ENCODE data around the gene PPP1R13L.
"Not testable (repeated sequence)": the region's sequence is repeated elsewhere in the genome, so short reads cannot be mapped to it uniquely, and the experiment has no call there.

PPP1R13L gene

DNA sequence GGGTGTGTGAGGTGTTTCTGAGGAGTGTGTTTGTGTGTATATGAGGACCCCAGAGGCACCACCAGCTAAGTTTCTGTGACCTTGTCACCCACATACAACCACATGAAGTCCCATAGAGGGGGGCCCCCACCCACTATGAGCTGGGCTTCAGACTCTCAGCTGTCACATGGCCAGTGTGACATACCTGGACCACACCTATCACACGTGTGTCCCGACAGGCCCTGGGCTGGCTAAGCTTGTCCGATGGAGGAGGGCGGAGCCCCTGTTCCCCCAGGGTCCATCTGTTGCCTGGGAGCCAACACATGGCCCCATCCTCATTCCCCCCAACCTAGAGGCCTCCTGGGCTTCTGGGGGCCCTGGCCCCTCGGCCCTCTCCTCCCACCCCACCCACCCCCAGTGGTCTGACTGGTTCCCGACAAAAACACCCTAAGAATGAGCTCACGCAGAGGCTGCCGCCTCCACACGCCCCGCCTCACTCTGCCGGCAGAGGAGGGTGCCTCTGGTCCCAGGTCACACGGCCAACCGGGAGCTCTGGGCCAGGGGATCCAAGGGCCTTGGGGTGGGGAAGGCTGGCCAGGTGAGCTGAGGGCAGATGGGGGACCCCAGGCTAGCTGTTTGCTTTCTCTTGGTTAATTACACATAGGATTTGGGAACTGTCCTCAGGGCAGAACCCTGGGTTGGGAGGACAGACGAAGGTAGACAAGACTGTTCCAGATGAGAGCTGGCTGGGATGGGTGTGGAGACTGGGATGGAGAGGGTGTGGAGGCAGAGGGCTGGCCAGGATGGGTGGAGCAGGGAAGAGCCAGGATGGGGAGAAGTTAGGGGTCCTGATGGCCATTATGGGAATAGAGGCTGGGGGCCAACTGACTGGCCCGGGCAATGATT lies 60.0 kb downstream of the PPP1R13L start:
- no peak for DNase-seq

DNA sequence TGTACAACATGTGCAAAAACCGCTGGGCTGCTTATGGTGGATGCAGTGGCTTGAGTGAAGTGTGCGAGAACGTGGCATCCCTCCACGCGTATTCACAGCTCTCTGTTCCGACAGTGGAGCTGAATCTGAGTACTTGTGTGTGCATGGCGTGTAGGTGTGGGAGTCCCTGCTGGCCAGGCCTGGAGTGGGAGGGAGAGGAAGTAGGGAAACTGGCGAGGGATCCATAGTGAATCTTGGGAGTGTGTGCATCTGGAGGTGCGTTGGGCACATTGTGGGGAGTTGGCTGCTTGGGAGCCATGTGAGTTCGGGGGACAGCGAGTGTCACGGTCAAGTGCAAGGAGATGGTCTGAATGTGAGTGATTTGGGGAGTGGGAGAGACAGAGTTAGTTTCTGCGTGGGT lies 62.0 kb downstream of the PPP1R13L start:
- no peak for DNase-seq

DNA sequence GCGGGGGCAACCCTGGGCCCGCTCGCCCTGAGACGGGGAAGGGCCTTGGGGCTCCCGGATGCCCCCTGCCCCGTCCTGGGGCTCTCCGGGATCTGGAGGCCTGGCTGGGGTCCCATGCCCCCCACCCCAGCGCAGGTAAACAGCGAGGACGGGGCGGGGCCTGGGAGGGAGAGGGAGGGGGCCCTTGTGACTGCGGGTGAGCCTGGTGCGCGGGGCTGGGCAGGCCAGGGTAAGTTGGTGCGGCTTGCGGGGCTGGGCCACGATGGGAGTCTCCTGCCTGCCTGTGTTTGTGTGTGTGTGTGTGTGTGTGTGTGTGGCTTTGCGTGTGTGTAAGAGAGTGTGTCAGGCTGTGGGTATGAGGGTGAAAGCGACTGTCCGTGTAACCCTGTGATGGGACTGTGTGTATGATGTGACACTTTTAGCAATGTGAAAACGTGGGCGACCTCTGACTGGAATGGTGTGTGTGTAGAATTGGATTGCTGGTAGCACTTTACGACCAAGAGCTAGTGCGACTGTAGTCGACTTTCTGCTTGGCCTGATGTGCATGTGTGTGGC lies 63.9 kb downstream of the PPP1R13L start:
- DNase-seq, result no peak

DNA sequence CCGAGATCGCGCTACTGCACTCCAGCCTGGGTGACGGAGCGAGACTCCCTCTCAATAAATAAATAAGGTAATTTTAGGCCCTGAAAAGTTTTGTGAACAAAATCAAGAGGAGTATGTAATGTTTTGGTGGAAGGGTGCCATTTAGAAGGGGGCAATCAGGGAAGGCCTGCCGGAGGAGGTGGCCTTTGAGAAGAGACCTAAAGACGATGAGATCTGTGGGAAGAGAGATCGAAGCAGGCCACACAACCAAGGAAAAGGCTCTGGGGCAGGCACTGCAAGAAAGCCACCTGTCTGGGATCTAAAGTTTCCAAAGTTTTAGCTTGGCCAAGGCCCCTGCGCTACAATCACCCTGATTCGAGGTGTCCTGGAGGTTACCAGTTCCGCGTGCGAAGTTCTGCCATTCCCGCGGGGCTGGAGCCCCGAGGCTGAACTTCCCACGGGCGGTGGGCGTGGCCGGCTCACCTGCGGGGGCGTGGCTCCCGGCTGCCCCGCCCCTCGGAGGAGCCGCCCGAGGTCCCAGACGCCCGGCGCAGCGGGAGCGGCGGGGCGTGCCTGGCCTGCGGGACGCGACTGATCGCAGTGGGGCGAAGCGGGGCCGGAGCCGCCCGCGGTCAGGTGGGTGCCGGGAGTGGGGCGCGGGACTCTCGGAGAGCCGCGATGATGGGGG lies 64.5 kb downstream of the PPP1R13L start, which contains the start of gene KLC3:
Gene KLC3 (plus strand): TSS at position 519 of the 667 bp plus-strand sequence. CDS start 4,792 bp downstream, outside the sequence.
- DNase-seq, result no peak

DNA sequence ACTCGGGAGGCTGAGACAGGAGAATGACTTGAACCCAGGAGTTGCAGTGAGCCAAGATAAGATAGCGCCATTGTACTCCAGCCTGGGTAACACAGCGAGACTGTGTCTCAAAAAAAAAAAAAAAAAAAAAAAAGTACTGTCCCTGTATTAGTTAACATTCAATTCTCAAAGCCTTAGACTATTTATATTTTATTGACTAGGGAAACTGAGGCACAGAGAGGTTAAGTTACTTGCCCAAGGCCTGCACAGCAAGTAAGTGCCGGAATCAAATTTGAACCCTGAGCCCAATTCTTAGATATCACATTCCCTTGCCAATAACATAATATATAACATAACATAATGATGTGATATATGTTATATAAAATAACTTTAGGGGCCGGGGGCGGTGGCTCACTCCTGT lies 65.2 kb downstream of the PPP1R13L start:
- DNase-seq, result no peak

DNA sequence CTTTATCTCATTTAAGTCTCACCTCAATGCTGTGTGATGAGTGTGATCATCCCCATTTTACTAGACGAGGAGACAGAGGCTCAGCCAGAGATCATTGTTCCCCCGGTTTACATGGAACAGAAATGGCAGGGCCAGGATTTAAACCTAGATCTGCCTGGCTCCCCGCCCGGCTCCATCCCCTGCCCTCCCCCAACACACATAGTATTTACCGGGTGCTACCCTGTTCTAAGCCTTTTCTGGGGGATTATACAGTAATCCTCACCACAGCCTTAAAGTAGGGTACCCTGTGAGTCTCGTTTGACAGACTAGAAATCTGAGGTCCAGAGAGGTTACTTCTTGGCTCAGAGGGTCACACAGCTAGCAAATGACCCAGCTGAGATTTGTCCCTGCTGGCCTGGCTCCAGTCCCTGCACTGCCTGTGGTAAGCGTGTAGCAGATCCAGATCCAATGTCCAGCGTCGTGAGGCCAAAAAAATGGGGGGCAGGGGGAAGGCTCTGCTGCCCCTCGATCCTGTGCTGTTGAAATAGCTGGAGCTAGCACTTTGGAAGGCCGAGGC lies 68.1 kb downstream of the PPP1R13L start:
- no peak for DNase-seq

DNA sequence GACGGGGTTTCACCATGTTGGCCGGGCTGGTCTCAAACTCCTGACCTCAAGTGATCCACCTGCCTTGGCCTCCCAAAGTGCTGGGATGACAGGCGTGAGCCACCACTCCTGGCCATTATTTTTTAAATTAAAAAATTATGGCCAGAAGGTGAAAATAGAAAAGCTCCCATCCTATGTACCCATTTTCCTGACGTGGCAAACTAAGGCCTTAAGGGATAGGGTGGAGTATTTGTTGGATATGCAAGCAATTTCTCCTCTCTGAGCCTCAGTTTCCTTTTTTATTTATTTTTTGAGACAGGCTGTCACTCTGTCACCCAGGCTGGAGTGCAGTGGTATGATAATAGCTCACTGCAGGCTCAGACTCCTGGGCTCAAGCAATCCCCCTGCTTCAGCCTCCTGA lies 70.0 kb downstream of the PPP1R13L start:
- not testable (repeated sequence) for DNase-seq

DNA sequence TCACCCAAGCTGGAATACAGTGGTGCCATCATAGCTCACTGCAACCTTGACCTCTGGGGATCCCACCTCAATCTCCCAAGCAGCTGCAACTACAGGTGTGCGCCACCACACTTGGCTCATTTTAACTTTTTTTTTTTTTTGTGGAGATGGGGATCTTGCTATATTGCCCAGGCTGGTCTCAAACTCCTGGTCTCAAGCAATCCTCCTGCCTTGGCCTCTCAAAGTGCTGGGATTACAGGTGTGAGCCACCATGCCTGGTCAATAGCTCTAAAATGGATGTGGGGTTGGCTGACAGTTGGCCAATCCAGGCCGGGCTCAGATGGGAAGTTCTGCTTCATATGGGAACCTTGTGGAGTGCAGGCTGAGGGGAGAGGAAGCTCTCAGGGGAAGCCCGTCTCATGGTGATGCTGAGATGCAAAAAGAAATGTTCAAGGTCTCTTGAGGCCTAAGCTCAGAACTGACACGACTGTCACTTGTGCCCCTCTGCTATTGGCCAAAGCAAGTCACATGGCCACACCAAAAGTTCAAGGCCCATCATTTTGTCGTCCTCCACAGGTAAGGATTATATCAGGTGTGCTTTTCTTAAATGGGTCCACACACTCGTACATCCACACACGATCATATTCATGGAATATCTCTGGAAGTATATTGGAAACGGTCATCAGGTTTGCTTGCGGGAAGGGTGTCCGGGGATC lies 71.1 kb downstream of the PPP1R13L start:
- no peak for DNase-seq

DNA sequence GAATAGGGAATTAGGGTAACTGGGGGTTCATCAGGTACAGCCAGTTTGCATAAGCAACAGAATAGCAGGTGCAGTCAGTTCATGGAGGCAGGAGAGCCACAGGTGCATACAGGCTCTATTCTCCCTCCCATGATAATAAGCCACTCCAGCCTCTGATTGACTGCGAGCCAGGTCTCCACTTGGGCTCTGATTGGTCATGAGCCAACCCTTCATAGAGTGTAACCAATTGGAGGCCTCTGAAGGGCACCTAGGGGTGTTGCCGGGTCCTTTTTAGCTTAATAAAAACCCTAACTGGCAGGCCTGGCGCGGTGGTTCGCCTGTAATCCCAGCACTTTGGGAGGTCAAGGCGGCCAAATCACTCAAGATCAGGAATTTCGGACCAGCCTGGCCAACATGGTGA lies 73.5 kb downstream of the PPP1R13L start:
- no peak for DNase-seq
